GM23338 (cell line): ENCODE results near the gene STK38L.

Experiments
- CTCF ChIP-seq, 2 experiments: fragments of 200-600 bp in 1 of 2; sonication (generic) in 1 of 2; conservative IDR thresholded peaks; 2 replicates each; pipeline versions ENCODE4 v1.5.1 to v1.6.1; 2016 to 2017; ENCODE audit warnings: antibody characterized with exemption in 2 of 2, low read depth in 2 of 2, mild to moderate bottlenecking in 2 of 2, moderate library complexity in 1 of 2
- ETS1 ChIP-seq: IDR thresholded peaks from 2 replicates; pipeline ENCODE4 v1.6.1; 2016; ENCODE audit warnings: antibody characterized with exemption
- EZH2 ChIP-seq: fragments of 200-600 bp; sonication (generic); IDR thresholded peaks from one replicate; pipeline ENCODE4 v1.8.0; 2017; ENCODE audit warnings: antibody characterized with exemption, mild to moderate bottlenecking, low read depth; ENCODE audit not compliant: unreplicated experiment
- JUNB ChIP-seq: IDR thresholded peaks from one replicate; pipeline ENCODE4 v1.6.1; 2016; ENCODE audit warnings: antibody characterized with exemption; ENCODE audit not compliant: unreplicated experiment

GRCh38 chr12:27207615-27208413 is 36.3 kb upstream of the STK38L start:
- no peak for TF ChIP-seq CTCF (conservative IDR thresholded peaks at IDR 0.05; ENCODE audit: low read depth in 2 of 2)
- TF ChIP-seq JUNB, result no peak
- TF ChIP-seq ETS1, result no peak
- no peak for TF ChIP-seq EZH2
